HG03439 (cell line): ENCODE data around the gene DBT.
"Not testable (repeated sequence)": the region's sequence is repeated elsewhere in the genome, so short reads cannot be mapped to it uniquely, and the experiment has no call there.

ENCODE experiments used
- ATAC-seq: cut with Tn5 transposase; IDR thresholded peaks from one replicate; pipeline ENCODE4 v1.9.1; 2021; ENCODE audit warnings: mild to moderate bottlenecking, moderate library complexity; ENCODE audit not compliant: unreplicated experiment

Gene DBT

DNA sequence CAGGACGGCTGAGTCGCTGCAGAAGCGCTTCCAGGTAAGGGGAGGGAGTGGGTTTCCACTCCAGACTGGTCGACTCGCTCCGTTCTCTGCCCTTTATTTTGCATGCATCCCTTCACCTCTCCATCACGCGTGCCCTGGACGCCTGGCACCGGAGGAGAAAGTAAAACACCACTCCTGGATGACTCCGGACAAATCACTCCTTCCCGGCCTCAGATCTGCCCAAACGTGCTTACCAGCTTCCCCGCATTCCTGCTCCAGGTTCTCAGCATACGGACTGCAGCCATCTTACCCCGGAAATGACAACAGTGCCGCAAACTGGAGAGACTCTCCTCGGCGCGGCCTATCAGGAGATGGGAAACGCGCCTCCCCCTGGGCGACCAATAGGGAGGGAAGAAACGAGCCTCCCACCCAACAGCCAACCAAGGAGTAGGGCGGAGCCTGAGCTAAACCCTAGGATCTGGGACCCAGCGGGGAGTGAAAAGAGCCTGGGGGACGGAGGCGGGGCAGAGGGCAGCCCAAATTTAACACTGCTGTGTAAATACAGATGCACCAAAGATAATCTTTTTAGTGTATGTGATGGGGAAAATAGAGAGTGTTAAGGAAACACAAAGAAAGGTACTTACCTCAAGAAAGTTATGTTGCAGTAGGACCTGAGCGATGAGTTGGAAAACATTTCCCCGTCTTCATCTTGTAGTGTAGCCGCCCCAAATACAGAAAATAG is at the start of gene DBT:
TSS of gene DBT (minus strand) at position 298 of the 721 bp plus-strand sequence. CDS start at position 284, 14 bp downstream.
- ATAC-seq, result peak; percentile 100

- ATAC-seq, result no peak
Observed at GRCh38 chr1:100298512-100298911, 48.9 kb upstream of the DBT start.

- not testable (repeated sequence) for ATAC-seq
Observed at GRCh38 chr1:100296997-100297396, 47.4 kb upstream of the DBT start.

- ATAC-seq, result no peak
Observed at GRCh38 chr1:100296140-100296539, 46.5 kb upstream of the DBT start.

DNA sequence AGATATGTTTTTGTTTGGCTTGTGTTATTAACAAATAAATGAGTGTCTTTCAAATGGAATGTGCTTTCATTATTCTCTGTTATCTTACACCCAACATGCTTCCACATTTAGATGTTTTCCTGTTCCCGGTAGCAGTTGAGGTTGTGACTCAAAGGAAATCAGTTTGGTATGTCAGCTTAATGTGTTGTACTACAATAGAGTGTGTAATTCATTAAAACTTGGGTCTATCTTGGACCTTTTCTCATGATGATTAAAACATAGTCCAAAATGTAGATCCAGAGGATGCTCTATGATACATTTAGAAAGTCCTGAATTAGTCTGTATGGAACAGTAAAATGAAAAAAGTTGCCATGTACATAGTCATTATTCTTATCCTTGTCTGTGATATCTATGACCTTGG is 43.1 kb upstream of the DBT start:
- no peak for ATAC-seq

- no peak for ATAC-seq
Observed at GRCh38 chr1:100290291-100290690, 40.7 kb upstream of the DBT start.

DNA sequence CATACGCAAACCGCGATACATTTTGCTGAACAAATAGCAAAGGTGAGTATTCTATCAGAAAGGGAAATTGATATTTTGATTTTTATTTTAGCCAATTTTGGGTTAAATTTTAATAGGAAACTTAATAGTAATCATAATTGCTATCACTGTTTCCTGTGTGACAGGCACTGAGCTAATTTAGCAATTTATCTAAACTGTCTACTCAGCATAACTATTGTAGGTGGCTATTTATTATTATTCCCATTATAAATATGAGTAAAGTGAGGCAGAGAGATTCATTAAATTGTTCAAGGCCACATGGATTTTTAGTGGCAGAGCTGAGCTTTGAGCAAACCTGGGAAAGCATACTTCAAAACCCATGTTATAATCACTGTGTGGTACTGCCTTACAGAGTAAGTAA is 37.5 kb upstream of the DBT start:
- no peak for ATAC-seq

GRCh38 chr1:100284591-100284990 is 35.0 kb upstream of the DBT start:
- ATAC-seq, result no peak

DNA sequence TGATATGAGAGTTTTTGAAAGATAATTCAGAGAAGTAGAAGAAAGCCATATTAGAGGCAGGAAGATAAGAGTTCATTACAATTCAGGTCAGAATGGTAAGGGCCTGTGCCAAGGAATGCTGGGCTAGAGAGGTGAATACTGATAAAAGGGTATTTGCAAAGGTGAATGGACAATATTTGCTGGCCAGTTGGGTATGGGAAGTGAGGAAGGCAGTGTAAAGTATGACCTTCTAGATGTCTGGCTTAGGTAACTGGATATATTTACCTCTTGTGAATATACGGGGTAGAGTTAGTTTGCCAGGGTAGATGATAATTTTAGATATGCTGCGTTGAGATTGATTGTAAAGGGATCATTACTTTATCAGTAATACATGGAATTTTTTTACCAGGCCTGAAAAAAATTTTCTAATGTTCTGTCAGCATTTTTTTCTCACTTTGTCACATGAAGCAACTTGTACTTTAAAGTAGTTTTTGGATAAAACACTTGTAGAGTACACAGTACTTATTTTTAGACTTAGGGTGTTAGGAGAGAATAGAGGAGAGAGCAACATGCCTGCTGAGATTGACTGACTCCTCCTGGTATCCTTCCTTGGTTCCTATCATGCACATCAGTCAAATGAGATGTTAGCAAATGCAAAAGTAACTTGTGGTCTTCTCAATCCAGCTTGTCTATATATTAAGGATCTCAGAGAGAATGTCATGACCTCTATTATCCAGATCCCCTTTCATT is 30.5 kb upstream of the DBT start:
- ATAC-seq, result no peak

DNA sequence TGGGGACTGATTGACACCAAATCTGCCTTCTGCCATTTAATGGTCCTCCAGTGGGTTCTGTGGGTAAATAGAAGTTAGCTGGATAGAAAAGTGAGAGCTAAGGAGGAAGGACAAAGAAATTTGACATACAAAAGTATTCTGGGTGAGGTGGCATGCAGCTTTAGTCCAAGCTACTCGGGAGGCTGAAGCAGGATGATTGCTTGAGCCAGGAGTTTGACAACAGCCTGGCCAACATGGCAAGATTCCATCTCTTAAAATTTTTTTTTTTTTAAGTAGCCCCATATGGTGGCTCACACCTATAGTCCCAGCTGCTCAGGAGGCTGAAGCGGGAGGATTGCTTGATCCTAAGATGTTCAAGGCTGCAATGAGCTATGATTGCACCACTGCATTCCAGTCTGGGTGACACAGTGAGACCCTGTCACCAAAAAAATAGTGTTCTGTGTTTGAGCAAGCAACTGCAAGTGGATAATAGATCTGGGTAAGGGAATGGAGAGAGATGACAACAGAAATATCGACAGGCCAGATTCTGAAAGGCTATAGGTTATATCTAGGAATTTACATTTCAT is 29.8 kb upstream of the DBT start:
- no peak for ATAC-seq

GRCh38 chr1:100277866-100278265 is 28.2 kb upstream of the DBT start:
- ATAC-seq, result no peak

- ATAC-seq, result no peak
Observed at GRCh38 chr1:100268202-100268601, 18.6 kb upstream of the DBT start.

GRCh38 chr1:100267284-100267683 is 17.6 kb upstream of the DBT start:
- ATAC-seq, result no peak

- peak; percentile 20 for ATAC-seq
Observed at GRCh38 chr1:100266741-100267140, 17.1 kb upstream of the DBT start.

- peak; percentile 99 for ATAC-seq
Observed at GRCh38 chr1:100265931-100266740, 16.5 kb upstream of the DBT start, which contains the start of gene RTCA. Gene RTCA, plus strand, starts transcription at chr1:100266216. Its CDS starts 160 bp downstream, at chr1:100266376.

DNA sequence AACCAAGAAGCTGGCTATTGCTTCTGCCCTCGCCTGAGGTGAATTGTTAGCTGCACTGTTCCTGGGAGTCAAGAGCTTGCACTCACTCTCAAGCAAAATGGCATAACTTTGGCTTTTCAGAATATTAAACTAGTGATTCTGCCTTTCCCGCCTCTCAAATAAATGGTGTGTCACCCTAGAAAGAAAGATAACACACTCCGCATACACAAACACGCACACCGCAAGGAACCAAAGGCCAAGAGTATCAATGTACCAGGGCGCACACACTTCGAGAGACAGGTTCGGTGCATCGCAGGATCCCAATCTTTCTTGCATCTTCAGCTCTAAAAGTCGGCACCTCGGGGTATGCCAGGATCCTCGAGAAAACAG is 15.9 kb upstream of the DBT start:
- ATAC-seq, result peak; percentile 29

- not testable (repeated sequence) for ATAC-seq
Observed at GRCh38 chr1:100264081-100264480, 14.4 kb upstream of the DBT start.

GRCh38 chr1:100261686-100262085 is 12.1 kb upstream of the DBT start:
- ATAC-seq, result no peak

GRCh38 chr1:100258427-100258826 is 8.8 kb upstream of the DBT start:
- not testable (repeated sequence) for ATAC-seq

DNA sequence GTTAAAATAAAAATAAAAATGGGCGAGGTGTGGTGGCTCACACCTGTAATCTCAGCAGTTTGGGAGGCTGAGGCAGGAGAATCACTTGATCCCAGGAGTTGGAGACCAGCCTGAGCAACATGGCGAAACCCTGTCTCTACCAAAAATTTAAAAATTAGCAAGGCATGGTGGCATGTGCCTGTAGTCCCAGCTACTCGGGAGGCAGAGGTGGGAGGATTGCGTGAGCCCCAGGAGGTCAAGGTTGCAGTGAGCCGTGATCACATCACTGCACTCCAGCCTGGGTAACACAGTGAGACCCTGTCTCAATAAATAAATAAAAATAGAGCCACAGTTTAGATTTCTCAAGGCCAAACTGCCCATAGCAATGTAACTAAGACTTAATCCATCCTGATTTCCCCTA is 6.6 kb upstream of the DBT start:
- not testable (repeated sequence) for ATAC-seq

DNA sequence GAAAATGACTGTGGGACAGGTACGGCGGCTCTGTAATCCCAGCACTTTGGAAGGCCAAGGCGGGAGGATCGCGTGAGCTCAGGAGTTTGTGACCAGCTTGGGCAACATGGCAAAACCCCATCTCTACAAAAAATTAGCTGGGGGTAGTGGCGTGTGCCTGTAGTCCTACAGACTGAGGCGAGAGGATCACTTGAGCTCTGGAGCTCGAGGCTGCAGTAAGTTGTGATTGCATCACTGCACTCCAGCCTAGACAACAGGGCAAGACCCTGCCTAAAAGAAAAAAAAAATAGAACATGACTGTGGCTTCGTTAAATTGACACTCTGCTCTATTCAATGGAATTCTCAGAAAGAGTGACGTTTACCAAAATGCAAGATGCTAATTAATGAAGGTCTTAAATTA is 3.9 kb upstream of the DBT start:
- ATAC-seq, result no peak
